Stimulated activated CD4-positive, alpha-beta T cell treated with anti-CD3 and anti-CD28 coated beads, Interleukin-12 subunit alpha, Interleukin-12 subunit beta, amount 100 ng/mL, for 48 hours (primary cell): ENCODE measurements around the gene SYT7.

Source experiments
- DNase-seq, 3 donors: peaks; one replicate each; pipeline ENCODE4 v3.0.0-alpha.2; 2020; ENCODE audit warnings: low read depth in 2 of 3, low spot score in 1 of 3

SYT7 gene

GRCh38 chr11:61539006-61539405 lies 41.9 kb downstream of the SYT7 start:
- DNase-seq: no peak

GRCh38 chr11:61538636-61538961 lies 42.3 kb downstream of the SYT7 start:
- DNase-seq: no peak

DNA sequence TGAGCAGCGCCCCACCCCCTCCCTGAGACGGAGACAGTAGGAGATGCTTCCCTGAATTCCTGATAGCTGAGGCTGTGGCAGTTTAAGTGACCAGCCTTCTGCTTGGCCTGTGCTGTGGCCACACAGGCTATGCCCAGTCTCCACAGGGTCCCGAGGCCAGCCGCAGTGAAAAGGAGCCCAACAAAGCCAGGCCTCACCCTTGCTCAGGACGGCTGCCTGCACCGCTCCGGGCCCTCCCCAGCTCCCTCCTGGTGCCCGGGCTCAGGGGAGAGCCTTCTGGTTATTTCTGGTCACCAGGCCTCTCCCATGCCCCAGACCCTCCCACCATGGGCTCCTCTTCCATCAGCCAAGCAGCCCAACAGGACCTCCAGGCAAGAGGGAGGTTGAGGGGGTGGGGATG lies 43.5 kb downstream of the SYT7 start:
- DNase-seq: no peak

DNA sequence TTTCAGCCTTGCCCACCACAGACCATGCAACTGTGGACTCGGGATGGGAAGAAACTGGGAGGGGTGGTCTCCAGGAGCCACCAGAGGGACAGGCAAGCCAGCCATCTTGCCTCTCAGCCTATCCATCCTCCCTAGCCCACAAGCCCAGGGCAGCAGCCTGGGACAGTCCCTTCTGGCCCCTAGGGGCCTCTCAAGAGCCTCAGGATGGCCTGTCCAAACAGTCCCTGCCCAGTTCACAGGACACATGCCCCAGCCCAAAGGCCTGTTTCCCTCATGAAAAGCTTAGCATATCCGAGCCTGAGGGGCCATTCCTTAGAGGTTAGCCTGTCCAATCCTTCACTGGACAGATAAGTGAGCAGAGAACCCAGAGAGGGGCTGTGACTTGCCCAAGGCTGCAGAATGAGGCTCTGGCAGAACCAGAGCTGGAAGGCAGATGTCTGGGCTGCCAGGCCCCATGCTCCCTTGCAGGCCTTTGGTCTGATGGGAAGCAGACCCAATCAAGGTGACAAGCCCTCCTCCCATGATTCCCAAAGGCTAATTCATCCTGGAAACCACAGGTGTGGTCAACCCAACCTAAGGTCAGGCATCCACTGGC lies 44.1 kb downstream of the SYT7 start:
- DNase-seq: no peak

GRCh38 chr11:61535998-61536675 lies 44.7 kb downstream of the SYT7 start:
- DNase-seq: no peak

DNA sequence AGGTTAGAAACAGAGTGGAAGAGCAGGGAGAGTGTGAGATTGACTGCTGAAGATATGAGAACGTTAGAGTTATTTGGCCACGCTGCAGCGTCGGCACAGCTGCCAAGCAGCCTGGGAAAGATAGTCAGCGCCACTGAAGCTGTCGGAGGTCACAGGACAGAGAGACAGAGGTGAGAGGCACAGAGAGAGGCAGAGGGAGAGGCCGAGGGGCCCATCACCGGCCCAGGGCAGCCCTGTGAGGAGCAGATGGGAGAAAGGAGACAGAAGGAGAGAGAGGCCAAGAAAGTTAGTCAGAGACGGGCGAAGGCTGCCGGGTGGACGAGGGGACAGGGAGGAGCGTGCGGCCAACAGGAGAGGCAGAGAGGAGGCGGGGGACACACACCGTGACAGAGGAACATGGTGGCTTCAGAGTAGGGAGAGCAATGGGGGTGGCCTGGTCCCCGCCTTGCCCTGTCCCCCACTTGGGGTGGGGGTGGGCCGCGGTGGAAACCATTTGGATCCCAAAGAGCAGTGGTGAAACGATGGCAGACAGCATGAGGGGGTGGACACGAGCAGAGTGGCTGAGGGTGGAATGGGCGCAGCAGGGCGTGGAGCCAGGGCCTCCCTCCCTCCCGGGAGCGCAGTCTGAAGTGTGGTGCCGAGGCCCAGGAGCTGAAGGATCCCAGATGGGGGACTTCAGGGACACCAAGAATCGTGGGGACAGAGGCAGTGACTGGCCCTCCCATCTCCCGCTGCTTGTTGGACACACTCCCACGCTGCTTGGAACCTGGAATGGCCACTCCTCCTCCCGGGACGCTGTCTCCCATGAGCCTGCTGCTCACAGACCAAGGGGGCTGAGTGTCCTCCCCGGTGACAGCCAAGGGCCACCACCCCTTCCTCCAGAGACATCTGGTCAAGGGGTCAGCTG lies 45.7 kb downstream of the SYT7 start:
- DNase-seq: no peak

DNA sequence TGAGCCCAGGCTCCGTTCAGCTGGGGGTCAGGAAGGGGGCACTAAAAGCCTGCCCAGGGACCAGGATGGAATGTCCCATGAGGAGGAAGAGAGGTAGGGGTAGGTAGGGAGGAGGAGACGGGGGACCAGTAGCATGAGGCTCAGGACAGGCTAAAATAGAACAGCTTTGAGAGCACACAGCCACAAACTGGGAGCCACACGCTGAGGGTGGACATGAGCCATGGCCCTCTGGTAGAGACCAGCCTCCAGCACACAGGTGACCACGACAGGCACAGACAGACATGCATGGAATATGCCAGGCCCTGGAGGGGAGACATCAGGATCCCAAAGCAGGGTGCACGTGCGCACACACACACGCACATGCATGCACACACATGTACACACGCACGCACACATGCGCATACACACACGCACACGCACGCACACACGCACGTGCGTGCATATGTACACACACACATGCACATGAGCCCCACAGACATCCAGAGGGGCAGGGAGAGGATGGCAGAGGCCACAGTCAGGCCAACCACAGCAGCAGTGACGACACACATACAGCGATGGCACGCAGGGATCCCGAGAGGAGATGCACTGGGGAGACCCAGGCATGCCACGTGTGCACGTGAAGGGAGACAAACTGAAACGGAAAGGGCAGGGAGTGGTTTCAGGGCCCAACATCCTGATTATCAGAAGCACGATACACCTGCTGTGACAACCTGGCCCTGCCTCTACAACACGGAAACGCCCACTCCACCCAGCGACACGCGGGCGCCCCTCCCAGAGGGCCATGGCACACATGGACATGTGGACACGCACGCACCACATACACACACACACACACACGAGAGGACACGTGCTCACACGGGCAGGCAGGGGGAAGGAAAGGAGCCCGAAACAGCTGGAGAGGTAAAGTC lies 46.6 kb downstream of the SYT7 start:
- DNase-seq: no peak

GRCh38 chr11:61533401-61533800 lies 47.5 kb downstream of the SYT7 start:
- DNase-seq: no peak

DNA sequence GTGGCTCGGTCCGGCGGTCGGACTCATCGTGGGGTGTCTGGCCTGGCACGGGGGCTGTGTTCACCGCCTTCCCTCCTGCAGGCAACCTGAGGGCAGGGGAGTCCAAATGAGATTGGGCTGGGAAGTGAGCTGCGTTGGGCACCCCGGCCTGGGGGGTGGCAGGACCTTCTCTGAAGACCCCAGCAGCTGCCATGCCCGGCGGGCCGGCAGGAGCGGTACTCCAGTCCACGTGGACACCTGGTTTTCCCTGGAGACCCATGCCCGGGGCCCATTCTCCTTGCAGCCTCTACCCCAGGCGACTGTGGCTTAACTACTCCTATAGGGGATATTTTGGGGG lies 47.9 kb downstream of the SYT7 start:
- no peak for DNase-seq

DNA sequence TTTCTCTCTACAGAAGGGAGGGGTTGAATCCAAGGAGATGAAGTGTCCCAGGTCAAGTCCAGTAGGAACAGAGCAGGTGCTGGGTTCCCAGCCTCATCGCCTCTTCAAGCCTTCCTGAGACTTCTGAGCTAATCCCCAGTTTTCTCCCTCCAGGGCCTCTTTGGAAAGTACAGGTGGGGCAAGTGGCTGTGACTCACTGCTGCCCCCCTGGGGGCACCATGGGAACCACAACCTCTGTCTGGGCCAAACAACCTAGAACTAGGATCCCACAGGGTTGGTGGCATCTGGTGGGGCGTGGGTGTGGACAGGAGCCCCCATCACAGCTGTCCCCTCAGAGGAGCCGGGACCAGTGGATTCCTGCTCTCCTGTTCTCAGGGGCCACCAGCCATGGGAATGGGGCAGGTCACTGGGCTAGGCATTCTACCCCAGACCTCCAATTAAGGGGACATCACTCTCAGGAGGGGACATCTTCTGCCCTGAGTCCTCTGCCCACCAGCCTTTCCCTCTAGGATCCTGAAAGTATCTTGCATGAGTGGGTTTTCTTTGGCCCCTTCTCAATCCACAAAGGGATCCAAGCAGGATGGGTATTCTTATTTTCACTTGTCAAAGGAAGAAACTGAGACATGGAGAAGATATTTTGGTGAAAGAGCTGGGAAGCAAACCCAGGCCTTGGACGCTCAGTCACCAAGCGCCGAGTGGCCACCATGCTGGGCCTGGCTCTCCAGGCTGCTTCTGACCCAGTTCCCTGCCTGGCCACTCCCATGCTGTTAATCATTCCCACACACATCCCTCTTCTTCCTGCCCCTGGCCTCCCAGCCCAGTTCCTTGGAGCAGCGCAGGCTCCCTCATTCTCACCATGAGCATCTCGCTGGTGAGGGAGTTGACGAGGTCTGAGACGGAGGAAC lies 48.5 kb downstream of the SYT7 start:
- DNase-seq: peak; percentile 24 to 36 (median 24)

- no peak for DNase-seq
Measured at GRCh38 chr11:61531044-61531443, 49.8 kb downstream of the SYT7 start.

DNA sequence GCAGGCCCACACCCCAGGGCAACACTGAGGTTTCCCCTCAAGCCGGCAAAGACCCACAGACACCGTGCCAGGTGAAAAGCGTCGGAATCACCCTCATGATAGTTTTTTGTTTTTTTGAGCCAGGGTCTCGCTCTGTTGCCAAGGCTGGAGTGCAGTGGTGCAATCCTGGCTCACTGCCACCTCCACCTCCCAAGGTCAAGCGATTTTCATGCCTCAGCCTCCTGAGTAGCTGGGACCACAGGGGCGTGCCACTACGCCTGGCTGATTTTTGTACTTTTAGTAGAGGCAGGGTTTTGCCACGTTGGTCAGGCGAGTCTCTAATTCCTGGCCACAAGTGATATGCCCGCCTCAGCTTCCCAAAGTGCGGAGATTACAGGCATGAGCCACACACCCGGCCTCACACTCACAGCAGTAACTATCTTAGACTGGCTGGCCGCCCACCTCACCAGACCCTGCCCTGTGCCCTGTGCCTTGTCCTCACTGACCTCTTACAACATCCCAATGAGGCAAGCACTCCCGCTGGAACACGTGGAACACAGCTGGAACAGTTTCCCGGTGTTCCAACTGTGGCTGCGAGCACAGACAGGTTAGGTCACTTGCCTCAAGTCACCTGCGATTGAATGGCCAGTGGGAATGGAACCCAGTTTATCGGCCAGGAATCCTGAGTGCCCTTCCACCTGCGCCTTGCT lies 51.2 kb downstream of the SYT7 start:
- no peak for DNase-seq

GRCh38 chr11:61528114-61528513 lies 52.8 kb downstream of the SYT7 start:
- DNase-seq: no peak

DNA sequence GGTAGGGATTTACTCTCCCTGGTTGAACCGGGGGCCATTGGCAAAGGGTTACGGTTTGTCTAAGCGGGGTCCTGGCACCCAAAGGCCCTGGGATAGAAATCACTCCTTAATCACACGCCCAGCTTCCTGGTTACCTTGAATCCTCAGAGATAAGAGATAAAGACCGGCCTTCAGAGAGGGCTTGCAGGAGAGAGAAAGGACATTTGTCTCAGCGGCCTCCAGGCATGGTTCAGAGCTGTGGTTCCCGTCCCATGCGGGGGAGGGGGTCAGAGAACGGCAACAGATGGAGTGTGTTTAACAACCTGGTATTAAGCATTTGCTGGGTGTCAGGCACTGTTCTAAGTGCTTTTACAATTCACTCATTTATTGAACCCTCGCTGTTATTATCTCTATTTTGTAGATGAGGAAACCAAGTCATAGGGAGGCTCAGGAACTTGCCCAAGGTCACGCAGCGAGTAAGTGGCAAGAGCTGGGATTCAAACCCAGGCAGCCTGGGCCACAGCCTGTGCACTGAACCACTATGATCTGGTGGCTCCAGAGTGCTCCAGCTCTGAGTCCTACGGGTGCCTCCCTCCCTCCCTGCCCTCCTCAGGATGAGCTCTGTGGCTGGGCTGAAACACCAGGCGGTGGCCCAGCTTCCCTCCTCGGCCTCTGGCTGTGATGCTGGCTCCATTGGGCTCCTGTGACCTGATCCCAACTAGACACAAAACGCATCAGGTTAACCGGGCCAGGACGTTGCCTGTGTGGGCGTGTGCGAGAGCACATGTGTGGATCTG lies 53.7 kb downstream of the SYT7 start:
- no peak for DNase-seq

- DNase-seq: no peak
Measured at GRCh38 chr11:61526229-61526628, 54.6 kb downstream of the SYT7 start.

DNA sequence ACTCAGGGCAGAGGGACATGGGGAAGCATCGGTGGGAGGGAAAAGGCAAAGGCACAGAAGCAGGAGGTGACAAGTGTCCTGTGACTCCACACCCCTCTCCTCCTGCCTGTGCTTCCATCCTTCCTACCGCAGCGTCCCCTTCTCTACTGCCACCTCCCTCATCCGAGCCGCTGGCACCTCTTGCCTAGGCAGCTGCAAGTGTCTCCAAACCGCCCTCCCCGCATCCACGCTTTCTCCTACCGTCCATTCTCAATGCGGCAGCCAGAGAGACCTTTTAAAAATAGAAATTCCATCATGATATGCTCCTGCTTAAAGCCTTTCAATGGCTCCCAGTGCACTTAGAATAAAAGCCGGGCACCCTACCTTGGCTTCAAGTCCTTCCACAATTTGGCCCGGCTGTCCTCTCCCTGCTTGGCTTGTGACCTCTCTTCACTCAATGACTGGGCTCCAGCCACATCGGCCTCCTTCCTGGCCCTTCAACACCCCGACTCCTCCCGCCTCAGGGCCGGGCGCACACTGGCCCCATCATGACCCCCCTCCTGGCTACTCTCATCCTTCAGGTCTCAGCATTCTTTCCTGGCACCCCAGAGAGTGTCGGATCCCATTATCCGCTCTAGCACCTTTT lies 55.8 kb downstream of the SYT7 start:
- DNase-seq: no peak

- no peak for DNase-seq
Measured at GRCh38 chr11:61524446-61524845, 56.4 kb downstream of the SYT7 start.

GRCh38 chr11:61522881-61523280 lies 58.0 kb downstream of the SYT7 start:
- no peak for DNase-seq
